Activated naive CD8-positive, alpha-beta T cell treated with anti-CD3 and anti-CD28 coated beads for 36 hours (primary cell): Measurements from ENCODE around the gene GARNL3. TPM values are rescaled to one million over a fixed set of nuclear protein-coding genes. Genes with fewer than 3 reads are reported as not detected.

Experiments used
- DNase-seq: peaks from one replicate; pipeline ENCODE4 v3.0.0; 2021
- H3K27ac Mint-ChIP-seq: one replicate; pipeline ENCODE4 v1.8.0; 2022; ENCODE audit warnings: mild to moderate bottlenecking, moderate library complexity, mixed read lengths
- H3K27me3 Mint-ChIP-seq: one replicate; pipeline ENCODE4 v1.8.0; 2022; ENCODE audit warnings: mild to moderate bottlenecking, mixed read lengths
- H3K36me3 Mint-ChIP-seq: one replicate; pipeline ENCODE4 v1.8.0; 2021; ENCODE audit warnings: mild to moderate bottlenecking, mixed read lengths
- H3K4me1 Mint-ChIP-seq: one replicate; pipeline ENCODE4 v1.8.0; 2021; ENCODE audit warnings: mixed read lengths
- H3K4me3 Mint-ChIP-seq: one replicate; pipeline ENCODE4 v1.8.0; 2022; ENCODE audit warnings: mild to moderate bottlenecking, moderate library complexity, mixed read lengths
- H3K9me3 Mint-ChIP-seq: one replicate; pipeline ENCODE4 v1.8.0; 2022; ENCODE audit warnings: mixed read lengths
- total RNA-seq, 2 experiments: library from RNA; stranded (reverse); gene quantifications; one replicate each; pipeline ENCODE4 v1.2.3, GENCODE V29; 2021

The GARNL3 gene
- total RNA-seq, 2 experiments from 2014 or later = 2.0 TPM

- peak; percentile 36 for DNase-seq
- H3K4me3 Mint-ChIP-seq = peak overlapping the region; percentile 51
- no peaks in the 10 kb centered on the region for H3K9me3 Mint-ChIP-seq
- no peaks in the 10 kb centered on the region for H3K36me3 Mint-ChIP-seq
- H3K27ac Mint-ChIP-seq = no peak overlapping the region
- H3K27me3 Mint-ChIP-seq = peaks cover 86% of the 10 kb centered on the region
- H3K4me1 Mint-ChIP-seq = peaks cover 8% of the 10 kb centered on the region
Observed at GRCh38 chr9:127397646-127398274, 133.2 kb downstream of the GARNL3 start.

GRCh38 chr9:127398275-127398647 lies 133.7 kb downstream of the GARNL3 start:
- Mint-ChIP-seq H3K27me3 (peaks cover 86% of the 10 kb centered on the region), H3K36me3 (no peaks in the 10 kb centered on the region), H3K27ac (no peak overlapping the region), H3K4me1 (peaks cover 7% of the 10 kb centered on the region), H3K4me3 (peak overlapping the region; percentile 51), H3K9me3 (no peaks in the 10 kb centered on the region)
- DNase-seq = no peak

- H3K27ac Mint-ChIP-seq = no peak overlapping the region
- peaks cover 81% of the 10 kb centered on the region for H3K27me3 Mint-ChIP-seq
- DNase-seq = no peak
- no peaks in the 10 kb centered on the region for H3K36me3 Mint-ChIP-seq
- peaks cover 6% of the 10 kb centered on the region for H3K4me1 Mint-ChIP-seq
- no peaks in the 10 kb centered on the region for H3K9me3 Mint-ChIP-seq
- peak overlapping the region; percentile 51 for H3K4me3 Mint-ChIP-seq
Observed at GRCh38 chr9:127398715-127399400, 134.3 kb downstream of the GARNL3 start.

GRCh38 chr9:127399736-127400269 lies 135.2 kb downstream of the GARNL3 start:
- H3K9me3 Mint-ChIP-seq = no peaks in the 10 kb centered on the region
- peaks cover 6% of the 10 kb centered on the region for H3K4me1 Mint-ChIP-seq
- H3K27ac Mint-ChIP-seq = no peak overlapping the region
- no peak for DNase-seq
- H3K27me3 Mint-ChIP-seq = peaks cover 72% of the 10 kb centered on the region
- no peaks in the 10 kb centered on the region for H3K36me3 Mint-ChIP-seq
- no peak overlapping the region for H3K4me3 Mint-ChIP-seq

- DNase-seq = no peak
- Mint-ChIP-seq H3K27me3 (peaks cover 72% of the 10 kb centered on the region), H3K9me3 (no peaks in the 10 kb centered on the region), H3K4me1 (peaks cover 2% of the 10 kb centered on the region), H3K4me3 (no peak overlapping the region), H3K36me3 (no peaks in the 10 kb centered on the region), H3K27ac (no peak overlapping the region)
Observed at GRCh38 chr9:127402401-127403090, 138.0 kb downstream of the GARNL3 start.

- no peak overlapping the region for H3K27ac Mint-ChIP-seq
- H3K36me3 Mint-ChIP-seq = no peaks in the 10 kb centered on the region
- H3K4me3 Mint-ChIP-seq = no peak overlapping the region
- H3K27me3 Mint-ChIP-seq = peaks cover 69% of the 10 kb centered on the region
- H3K9me3 Mint-ChIP-seq = no peaks in the 10 kb centered on the region
- no peaks in the 10 kb centered on the region for H3K4me1 Mint-ChIP-seq
- DNase-seq = no peak
Observed at GRCh38 chr9:127403507-127404192, 139.1 kb downstream of the GARNL3 start.

- no peaks in the 10 kb centered on the region for H3K9me3 Mint-ChIP-seq
Observed at GRCh38 chr9:127404631-127405030, 140.1 kb downstream of the GARNL3 start.

GRCh38 chr9:127405344-127406125 lies 141.0 kb downstream of the GARNL3 start:
- Mint-ChIP-seq H3K4me3 (no peak overlapping the region), H3K36me3 (no peaks in the 10 kb centered on the region), H3K9me3 (no peaks in the 10 kb centered on the region), H3K27me3 (peaks cover 63% of the 10 kb centered on the region), H3K4me1 (no peaks in the 10 kb centered on the region), H3K27ac (no peak overlapping the region)
- no peak for DNase-seq

More at GRCh38 chr9:127404631-127405030, 140.1 kb downstream of the GARNL3 start:
- no peak for DNase-seq
- peaks cover 63% of the 10 kb centered on the region for H3K27me3 Mint-ChIP-seq
- H3K4me1 Mint-ChIP-seq = no peaks in the 10 kb centered on the region
- H3K27ac Mint-ChIP-seq = peak overlapping the region; percentile 34
- no peak overlapping the region for H3K4me3 Mint-ChIP-seq
- H3K36me3 Mint-ChIP-seq = no peaks in the 10 kb centered on the region

GRCh38 chr9:127406799-127407491 lies 142.4 kb downstream of the GARNL3 start:
- H3K27ac Mint-ChIP-seq = peak overlapping the region; percentile 48
- H3K27me3 Mint-ChIP-seq = peaks cover 63% of the 10 kb centered on the region
- DNase-seq = no peak
- no peaks in the 10 kb centered on the region for H3K9me3 Mint-ChIP-seq
- H3K4me1 Mint-ChIP-seq = peaks cover 2% of the 10 kb centered on the region
- no peaks in the 10 kb centered on the region for H3K36me3 Mint-ChIP-seq
- H3K4me3 Mint-ChIP-seq = no peak overlapping the region

GRCh38 chr9:127407492-127407843 lies 142.9 kb downstream of the GARNL3 start:
- H3K27me3 Mint-ChIP-seq = peaks cover 65% of the 10 kb centered on the region
- no peaks in the 10 kb centered on the region for H3K9me3 Mint-ChIP-seq
- no peak for DNase-seq
- H3K27ac Mint-ChIP-seq = peak overlapping the region; percentile 48
- no peaks in the 10 kb centered on the region for H3K36me3 Mint-ChIP-seq
- peaks cover 2% of the 10 kb centered on the region for H3K4me1 Mint-ChIP-seq
- H3K4me3 Mint-ChIP-seq = no peak overlapping the region

GRCh38 chr9:127411122-127411521 lies 146.5 kb downstream of the GARNL3 start:
- Mint-ChIP-seq H3K9me3 (no peaks in the 10 kb centered on the region), H3K36me3 (no peaks in the 10 kb centered on the region), H3K27ac (no peak overlapping the region), H3K4me1 (peaks cover 2% of the 10 kb centered on the region), H3K27me3 (peaks cover 76% of the 10 kb centered on the region), H3K4me3 (no peak overlapping the region)
- no peak for DNase-seq

GRCh38 chr9:127415141-127415540 lies 150.6 kb downstream of the GARNL3 start:
- Mint-ChIP-seq H3K4me3 (no peak overlapping the region), H3K9me3 (no peaks in the 10 kb centered on the region), H3K27ac (no peak overlapping the region), H3K36me3 (no peaks in the 10 kb centered on the region), H3K27me3 (peaks cover 55% of the 10 kb centered on the region), H3K4me1 (peaks cover 4% of the 10 kb centered on the region)
- DNase-seq = no peak

GRCh38 chr9:127415657-127416056 lies 151.1 kb downstream of the GARNL3 start:
- H3K9me3 Mint-ChIP-seq = no peaks in the 10 kb centered on the region
- peaks cover 4% of the 10 kb centered on the region for H3K4me1 Mint-ChIP-seq
- DNase-seq = no peak
- peaks cover 51% of the 10 kb centered on the region for H3K27me3 Mint-ChIP-seq
- H3K4me3 Mint-ChIP-seq = no peak overlapping the region
- no peak overlapping the region for H3K27ac Mint-ChIP-seq
- no peaks in the 10 kb centered on the region for H3K36me3 Mint-ChIP-seq
